Fibroblast of lung (primary cell): ENCODE measurements around the gene GPX2.

Source experiments
- CTCF ChIP-seq, 2 donors: IDR thresholded peaks in 1 of 2; conservative IDR thresholded peaks in 1 of 2; 1 replicate in 1 of 2; 2 replicates in 1 of 2; pipeline ENCODE4 v1.5.1; 2011 to 2012; ENCODE audit warnings: low read length in 2 of 2, control low read depth in 1 of 2, inconsistent platforms in 1 of 2, low read depth in 1 of 2, mild to moderate bottlenecking in 1 of 2
- EZH2 ChIP-seq: IDR thresholded peaks from 2 replicates; pipeline ENCODE4 v1.5.1; 2012; ENCODE audit warnings: low read length, control low read depth, mild to moderate bottlenecking; ENCODE audit errors: missing control alignments

GRCh38 chr14:64937821-64938193 lies 4.7 kb downstream of the GPX2 start:
- TF ChIP-seq EZH2, result no peak
- peak; percentile 23 to 27 for TF ChIP-seq CTCF (conservative IDR thresholded peaks at IDR 0.05 in 1 of 2, IDR thresholded peaks at IDR 0.05 in 1 of 2; ENCODE audit: low read depth in 1 of 2, low read length in 2 of 2)
